Stimulated activated CD8-positive, alpha-beta memory T cell treated with anti-CD3 and anti-CD28 coated beads, Interleukin-15, amount 100 ng/mL, for 1 hour (primary cell): ENCODE results near the gene EI24.

Source experiments
- DNase-seq: peaks from one replicate; pipeline ENCODE4 v3.0.0-alpha.2; 2020; ENCODE audit warnings: low read depth

The EI24 gene

GRCh38 chr11:125579811-125580210 lies 10.5 kb downstream of the EI24 start:
- DNase-seq, result no peak

- no peak for DNase-seq
These were observed 14.2 kb downstream of the EI24 start for GRCh38 chr11:125583496-125583895.

GRCh38 chr11:125585487-125585886 lies 16.2 kb downstream of the EI24 start:
- no peak for DNase-seq

- no peak for DNase-seq
These were observed 17.3 kb downstream of the EI24 start for GRCh38 chr11:125586623-125587022.

- no peak for DNase-seq
These were observed 18.2 kb downstream of the EI24 start for GRCh38 chr11:125587480-125587879.

- DNase-seq, result no peak
These were observed 19.2 kb downstream of the EI24 start for GRCh38 chr11:125588505-125588904.

- DNase-seq, result no peak
These were observed 22.5 kb downstream of the EI24 start for GRCh38 chr11:125591649-125592304.

GRCh38 chr11:125592305-125593113 lies 23.2 kb downstream of the EI24 start, which contains the start of gene STT3A:
Gene STT3A (plus strand): TSS chr11:125592852. CDS start chr11:125595916, 3,064 bp downstream.
- DNase-seq, result peak; percentile 97

GRCh38 chr11:125593114-125593820 lies 24.0 kb downstream of the EI24 start:
- DNase-seq, result peak; percentile 1

- DNase-seq, result no peak
These were observed 25.7 kb downstream of the EI24 start for GRCh38 chr11:125594958-125595357.

- no peak for DNase-seq
These were observed 31.4 kb downstream of the EI24 start for GRCh38 chr11:125600663-125601062.

GRCh38 chr11:125603207-125603606 lies 33.9 kb downstream of the EI24 start:
- DNase-seq, result no peak

- no peak for DNase-seq
These were observed 36.1 kb downstream of the EI24 start for GRCh38 chr11:125605417-125605816.

GRCh38 chr11:125609545-125609944 lies 40.3 kb downstream of the EI24 start:
- DNase-seq, result no peak

- no peak for DNase-seq
These were observed 49.1 kb downstream of the EI24 start for GRCh38 chr11:125618383-125618782.

- no peak for DNase-seq
These were observed 52.7 kb downstream of the EI24 start for GRCh38 chr11:125621995-125622394.

GRCh38 chr11:125623064-125623463 lies 53.8 kb downstream of the EI24 start:
- no peak for DNase-seq

- DNase-seq, result no peak
These were observed 55.5 kb downstream of the EI24 start, which contains the start of gene CHEK1 for GRCh38 chr11:125624756-125625213. Gene CHEK1 (plus strand): TSS chr11:125625163. CDS start chr11:125626769, 1,606 bp downstream.

- DNase-seq, result no peak
These were observed 56.0 kb downstream of the EI24 start for GRCh38 chr11:125625225-125625629.

- peak; percentile 79 for DNase-seq
These were observed 56.5 kb downstream of the EI24 start for GRCh38 chr11:125625630-125626287.

GRCh38 chr11:125626288-125626950 lies 57.1 kb downstream of the EI24 start:
- no peak for DNase-seq
